H1 (cell line): ENCODE results near the gene ADAMTS6. TPM values are rescaled to one million over a fixed set of nuclear protein-coding genes. Genes with fewer than 3 reads are reported as not detected.

Source experiments
- CBX8 ChIP-seq: fragments of 300-800, 300-1000 bp; sonication (generic); IDR thresholded peaks from 2 replicates; pipeline ENCODE4 v1.7.1; 2016; ENCODE audit warnings: low read depth, low read length, borderline replicate concordance
- CEBPB ChIP-seq: IDR thresholded peaks from 2 replicates; pipeline ENCODE4 v1.6.1; 2012; ENCODE audit warnings: low read depth, low read length
- CTBP2 ChIP-seq: IDR thresholded peaks from 2 replicates; pipeline ENCODE4 v1.7.0; 2011; ENCODE audit warnings: borderline replicate concordance, mild to moderate bottlenecking, moderate library complexity, mixed read lengths, low read length; ENCODE audit not compliant: insufficient read depth, insufficient read length
- EGR1 ChIP-seq: IDR thresholded peaks from 2 replicates; pipeline ENCODE4 v1.6.1; 2011; ENCODE audit warnings: low read depth, low read length, borderline replicate concordance
- polyA plus RNA-seq, 7 experiments: library from polyadenylated mRNA; depleted of rRNA in 3 of 7; stranded (reverse) in 5 of 7; unstranded in 2 of 7; fragments of >200 nt in 5 of 7; fragments of 200-250 nt in 2 of 7; gene quantifications; 1 replicate in 5 of 7; 2 replicates in 1 of 7; 4 replicates in 1 of 7; pipeline versions ENCODE4 v1.2.1 to v1.2.3, GENCODE V29; 2011 to 2013; ENCODE audit warnings: missing spikeins in 2 of 7, mixed read lengths in 2 of 7
- total RNA-seq: library from RNA; stranded (reverse); fragmentation: NEBNext Ultra II Directional; extraction: Animal tissue kit (Norgen Biotek cat#: 25700); gene quantifications from 2 replicates; pipeline ENCODE4 v1.2.1, GENCODE V29; 2021
- TF ChIP-seq, protein P1 (sequence below): IDR thresholded peaks from 2 replicates; pipeline ENCODE4 v1.6.1; 2012; ENCODE audit warnings: inconsistent platforms

The ADAMTS6 gene
- total and polyA plus RNA-seq, 2 of the 8 experiments (the other 6 are each of a cell fraction or from before 2014, with no cell fraction given), result 0.74 to 2.4 TPM

GRCh38 chr5:65512170-65512937, 30.6 kb upstream of the ADAMTS6 start (continued):
- TF ChIP-seq EGR1 (no peak), CBX8 (no peak), CEBPB (no peak), CTBP2 (no peak)
- TF ChIP-seq, protein P1, sequence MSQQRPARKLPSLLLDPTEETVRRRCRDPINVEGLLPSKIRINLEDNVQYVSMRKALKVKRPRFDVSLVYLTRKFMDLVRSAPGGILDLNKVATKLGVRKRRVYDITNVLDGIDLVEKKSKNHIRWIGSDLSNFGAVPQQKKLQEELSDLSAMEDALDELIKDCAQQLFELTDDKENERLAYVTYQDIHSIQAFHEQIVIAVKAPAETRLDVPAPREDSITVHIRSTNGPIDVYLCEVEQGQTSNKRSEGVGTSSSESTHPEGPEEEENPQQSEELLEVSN, result no peak
